Neural progenitor cell (in vitro differentiated cells): ENCODE data around the gene XAB2.

Experiments used
- EZH2 ChIP-seq: fragments of 200-600 bp; sonication (generic); IDR thresholded peaks from 2 replicates; pipeline ENCODE4 v1.6.1; 2017; ENCODE audit warnings: antibody characterized with exemption, mild to moderate bottlenecking, moderate library complexity
- EZH2phosphoT487 ChIP-seq: fragments of 200-600 bp; sonication (generic); IDR thresholded peaks from 2 replicates; pipeline ENCODE4 v1.6.1; 2017; ENCODE audit warnings: antibody characterized with exemption
- TF ChIP-seq, protein P1 (sequence below): fragments of 200-600 bp; sonication (generic); IDR thresholded peaks from 2 replicates; pipeline ENCODE4 v1.5.1; 2017; ENCODE audit warnings: antibody characterized with exemption, mild to moderate bottlenecking

DNA sequence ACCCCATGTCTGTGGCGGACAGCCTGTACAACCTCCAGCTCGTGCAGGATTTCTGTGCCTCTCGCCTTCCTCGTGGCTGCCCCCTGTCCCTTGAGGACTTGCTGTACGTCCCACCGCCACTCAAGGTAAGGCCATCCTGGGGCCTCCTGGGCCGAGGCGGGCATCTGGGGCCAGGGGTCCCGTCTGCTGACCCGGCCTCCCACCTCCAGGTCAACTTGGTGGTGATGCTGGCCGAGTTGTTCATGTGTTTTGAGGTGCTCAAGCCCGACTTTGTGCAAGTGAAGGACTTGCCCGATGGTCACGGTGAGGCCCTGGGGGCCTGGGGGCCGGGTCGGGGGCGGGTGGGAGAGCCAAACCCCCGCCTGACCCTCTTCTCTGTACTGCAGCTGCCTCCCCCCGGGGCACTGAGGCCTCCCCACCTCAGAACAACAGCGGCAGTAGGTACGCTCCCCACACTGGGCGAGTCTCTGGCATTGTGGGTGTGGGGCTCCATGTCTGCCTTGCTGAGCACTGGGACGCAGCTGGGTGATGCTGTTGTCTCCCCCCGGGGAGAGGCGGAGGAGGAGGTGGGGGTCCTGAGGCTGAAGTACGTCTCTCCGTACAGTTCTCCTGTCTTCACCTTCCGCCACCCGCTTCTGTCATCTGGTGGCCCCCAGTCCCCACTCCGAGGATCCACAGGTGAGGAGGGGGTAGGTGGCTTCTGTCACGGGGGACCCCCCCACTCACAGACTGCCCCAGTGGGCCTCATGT lies 18.7 kb downstream of the XAB2 start:
- TF ChIP-seq, protein P1, sequence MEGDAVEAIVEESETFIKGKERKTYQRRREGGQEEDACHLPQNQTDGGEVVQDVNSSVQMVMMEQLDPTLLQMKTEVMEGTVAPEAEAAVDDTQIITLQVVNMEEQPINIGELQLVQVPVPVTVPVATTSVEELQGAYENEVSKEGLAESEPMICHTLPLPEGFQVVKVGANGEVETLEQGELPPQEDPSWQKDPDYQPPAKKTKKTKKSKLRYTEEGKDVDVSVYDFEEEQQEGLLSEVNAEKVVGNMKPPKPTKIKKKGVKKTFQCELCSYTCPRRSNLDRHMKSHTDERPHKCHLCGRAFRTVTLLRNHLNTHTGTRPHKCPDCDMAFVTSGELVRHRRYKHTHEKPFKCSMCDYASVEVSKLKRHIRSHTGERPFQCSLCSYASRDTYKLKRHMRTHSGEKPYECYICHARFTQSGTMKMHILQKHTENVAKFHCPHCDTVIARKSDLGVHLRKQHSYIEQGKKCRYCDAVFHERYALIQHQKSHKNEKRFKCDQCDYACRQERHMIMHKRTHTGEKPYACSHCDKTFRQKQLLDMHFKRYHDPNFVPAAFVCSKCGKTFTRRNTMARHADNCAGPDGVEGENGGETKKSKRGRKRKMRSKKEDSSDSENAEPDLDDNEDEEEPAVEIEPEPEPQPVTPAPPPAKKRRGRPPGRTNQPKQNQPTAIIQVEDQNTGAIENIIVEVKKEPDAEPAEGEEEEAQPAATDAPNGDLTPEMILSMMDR, result no peak
- no peak for TF ChIP-seq EZH2
- no peak for TF ChIP-seq EZH2phosphoT487
